Gastrocnemius medialis (tissue), 4 donors: ENCODE results near the gene EPS15.

Experiments
- CTCF ChIP-seq, 5 experiments: fragments of 450-650 bp in 3 of 5; fragments of 200-600 bp in 2 of 5; sonication (generic) in 2 of 5; IDR thresholded peaks in 4 of 5; conservative IDR thresholded peaks in 1 of 5; 1 replicate in 4 of 5; 2 replicates in 1 of 5; pipeline ENCODE4 v1.5.1; 2016 to 2019; ENCODE audit warnings: antibody characterized with exemption in 5 of 5, mild to moderate bottlenecking in 3 of 5, moderate library complexity in 3 of 5
- POLR2A ChIP-seq, 2 donors: fragments of 450-650 bp; IDR thresholded peaks; one replicate each; pipeline ENCODE4 v1.6.1; 2017; ENCODE audit warnings: antibody characterized with exemption in 2 of 2, mild to moderate bottlenecking in 2 of 2, moderate library complexity in 2 of 2

- TF ChIP-seq CTCF (IDR thresholded peaks at IDR 0.05 in 4 of 5, conservative IDR thresholded peaks at IDR 0.05 in 1 of 5): no peak
- TF ChIP-seq POLR2A (IDR thresholded peaks at IDR 0.05): no peak
These were observed 12.5 kb downstream of the EPS15 start for GRCh38 chr1:51506537-51506936.
